ENCODE results near the gene ZFP69B.
"Not testable (repeated sequence)": the region's sequence is repeated elsewhere in the genome, so short reads cannot be mapped to it uniquely, and the experiment has no call there.

The ZFP69B gene

GRCh38 chr1:40438391-40439015, 11.8 kb upstream of the ZFP69B start:
- DNase-seq, result peak; percentile 31

- DNase-seq, result no peak
These were observed 11.0 kb upstream of the ZFP69B start for GRCh38 chr1:40439247-40439646.

- DNase-seq, result peak; percentile 92
These were observed 390 bp downstream of the ZFP69B start for GRCh38 chr1:40450495-40451237.

GRCh38 chr1:40451238-40451585, 936 bp downstream of the ZFP69B start:
- no peak for DNase-seq

GRCh38 chr1:40454873-40455272, 4.6 kb downstream of the ZFP69B start:
- no peak for DNase-seq

- DNase-seq, result no peak
These were observed 12.8 kb downstream of the ZFP69B start for GRCh38 chr1:40462956-40463590.

- DNase-seq, result no peak
These were observed 19.1 kb downstream of the ZFP69B start for GRCh38 chr1:40469327-40469726.

- DNase-seq, result no peak
These were observed 25.0 kb downstream of the ZFP69B start for GRCh38 chr1:40475268-40475667.

GRCh38 chr1:40476924-40477677, 26.8 kb downstream of the ZFP69B start, which contains the start of gene ZFP69:
ZFP69 (plus strand) TSS chr1:40477290; CDS start chr1:40479362, 2,072 bp downstream.
- peak; percentile 70 for DNase-seq

- peak; percentile 5 for DNase-seq
These were observed 27.4 kb downstream of the ZFP69B start for GRCh38 chr1:40477678-40478053.

GRCh38 chr1:40478276-40478675, 28.0 kb downstream of the ZFP69B start:
- no peak for DNase-seq

GRCh38 chr1:40479156-40479555, 28.9 kb downstream of the ZFP69B start:
- DNase-seq, result no peak

GRCh38 chr1:40495315-40495903, 45.1 kb downstream of the ZFP69B start:
- no peak for DNase-seq

GRCh38 chr1:40502651-40503050, 52.4 kb downstream of the ZFP69B start:
- DNase-seq, result not testable (repeated sequence)

- DNase-seq, result no peak
These were observed 57.7 kb downstream of the ZFP69B start for GRCh38 chr1:40507973-40508372.

GRCh38 chr1:40508375-40509341, 58.4 kb downstream of the ZFP69B start, which contains the start of gene EXO5:
EXO5 (plus strand) TSS chr1:40508767; CDS start chr1:40514545, 5,778 bp downstream.
- peak; percentile 89 for DNase-seq
